ENCODE results near the gene ITIH5.

ITIH5 gene

GRCh38 chr10:7545261-7545660 is 121.5 kb downstream of the ITIH5 start:
- DNase-seq = no peak

- no peak for DNase-seq
Observed at GRCh38 chr10:7544203-7544602, 122.6 kb downstream of the ITIH5 start.

GRCh38 chr10:7542189-7542914 is 124.4 kb downstream of the ITIH5 start:
- no peak for DNase-seq

- DNase-seq = no peak
Observed at GRCh38 chr10:7541137-7542087, 125.4 kb downstream of the ITIH5 start.

- DNase-seq = no peak
Observed at GRCh38 chr10:7538970-7539654, 127.7 kb downstream of the ITIH5 start.

- no peak for DNase-seq
Observed at GRCh38 chr10:7537126-7537525, 129.6 kb downstream of the ITIH5 start.

GRCh38 chr10:7534480-7534852 is 132.3 kb downstream of the ITIH5 start:
- DNase-seq = no peak

GRCh38 chr10:7533657-7534479 is 132.9 kb downstream of the ITIH5 start:
- no peak for DNase-seq

GRCh38 chr10:7532723-7533498 is 133.9 kb downstream of the ITIH5 start:
- no peak for DNase-seq

- DNase-seq = no peak
Observed at GRCh38 chr10:7529638-7530037, 137.1 kb downstream of the ITIH5 start.

GRCh38 chr10:7527468-7527867 is 139.3 kb downstream of the ITIH5 start:
- no peak for DNase-seq

GRCh38 chr10:7526017-7526400 is 140.8 kb downstream of the ITIH5 start:
- no peak for DNase-seq

GRCh38 chr10:7525314-7526016 is 141.3 kb downstream of the ITIH5 start:
- DNase-seq = no peak

GRCh38 chr10:7523656-7524055 is 143.1 kb downstream of the ITIH5 start:
- DNase-seq = no peak

- no peak for DNase-seq
Observed at GRCh38 chr10:7520507-7521485, 146.0 kb downstream of the ITIH5 start.

GRCh38 chr10:7519351-7519750 is 147.4 kb downstream of the ITIH5 start:
- no peak for DNase-seq

- DNase-seq = no peak
Observed at GRCh38 chr10:7518693-7519092, 148.1 kb downstream of the ITIH5 start.

GRCh38 chr10:7515439-7515838 is 151.3 kb downstream of the ITIH5 start:
- peak; percentile 37 for DNase-seq

GRCh38 chr10:7513936-7514335 is 152.8 kb downstream of the ITIH5 start:
- DNase-seq = no peak

GRCh38 chr10:7513455-7513854 is 153.3 kb downstream of the ITIH5 start:
- DNase-seq = no peak

Measured in NCI-H2081 treated with DMSO at 0.1 percent for 48 hours (cell line).